D721Med (cell line): ENCODE measurements around the gene RHD.
"Not testable (repeated sequence)": the region's sequence is repeated elsewhere in the genome, so short reads cannot be mapped to it uniquely, and the experiment has no call there.

ENCODE experiments used
- DNase-seq: peaks from one replicate; pipeline ENCODE4 v3.0.0; 2011; ENCODE audit warnings: low spot score; ENCODE audit not compliant: insufficient read length
- FAIRE-seq: peaks from 2 replicates; lab custom pipeline; 2011; peaks lifted over from hg19 to GRCh38; lab: Jason Lieb, UNC
- TF ChIP-seq, protein P1 (sequence below): IDR thresholded peaks from 2 replicates; pipeline ENCODE4 v1.5.1; 2012; ENCODE audit warnings: mild to moderate bottlenecking, control low read depth; ENCODE audit not compliant: insufficient read depth; ENCODE audit errors: missing control alignments

Gene RHD

DNA sequence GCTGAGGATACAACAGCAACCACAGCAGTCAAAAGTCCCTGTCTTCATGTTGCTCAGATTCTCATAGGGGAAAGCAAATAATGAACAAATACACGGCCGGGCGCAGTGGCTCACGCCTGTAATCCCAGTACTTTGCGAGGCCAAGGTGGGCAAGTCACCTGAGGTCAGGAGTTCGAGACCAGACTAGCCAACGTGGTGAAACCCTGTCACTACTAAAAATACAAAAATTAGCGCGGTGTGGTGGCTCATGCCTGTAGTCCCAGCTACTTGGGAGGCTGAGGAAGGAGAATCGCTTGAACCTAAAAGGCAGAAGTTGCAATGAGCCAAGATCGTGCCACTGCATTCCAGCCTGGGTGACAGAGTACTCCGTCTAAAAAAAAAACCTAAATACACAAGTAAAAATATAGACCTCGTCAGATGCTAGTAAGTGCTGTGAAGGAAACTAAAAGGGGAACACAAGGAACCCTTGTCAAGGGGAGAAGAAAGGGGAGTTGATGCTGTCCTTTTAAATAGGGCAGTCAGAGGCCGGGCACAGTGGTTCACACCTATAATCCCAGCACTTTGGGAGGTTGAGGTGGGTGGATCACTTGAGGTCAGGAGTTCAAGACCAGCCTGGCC is 4.1 kb upstream of the RHD start:
- FAIRE-seq, DNase-seq: not testable (repeated sequence)

DNA sequence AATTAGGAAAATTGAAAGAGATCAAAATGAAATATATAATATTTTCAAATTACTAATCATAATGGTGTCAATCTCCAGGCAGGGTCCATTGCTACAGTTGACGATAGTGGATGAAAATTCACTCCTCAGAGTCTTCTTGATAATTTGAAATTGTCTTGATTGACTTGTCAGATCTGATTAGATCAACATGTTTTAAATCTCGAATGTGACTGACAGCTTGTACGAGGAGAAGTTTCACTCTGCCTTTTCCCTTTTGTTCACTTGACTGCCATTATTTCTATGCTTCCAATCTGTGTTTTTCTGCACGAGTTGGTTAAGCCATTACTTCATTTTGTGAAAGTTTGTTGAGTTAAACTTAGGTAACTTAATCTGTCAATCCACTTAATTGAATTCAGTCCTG is 3.3 kb downstream of the RHD start:
- DNase-seq, FAIRE-seq: not testable (repeated sequence)

DNA sequence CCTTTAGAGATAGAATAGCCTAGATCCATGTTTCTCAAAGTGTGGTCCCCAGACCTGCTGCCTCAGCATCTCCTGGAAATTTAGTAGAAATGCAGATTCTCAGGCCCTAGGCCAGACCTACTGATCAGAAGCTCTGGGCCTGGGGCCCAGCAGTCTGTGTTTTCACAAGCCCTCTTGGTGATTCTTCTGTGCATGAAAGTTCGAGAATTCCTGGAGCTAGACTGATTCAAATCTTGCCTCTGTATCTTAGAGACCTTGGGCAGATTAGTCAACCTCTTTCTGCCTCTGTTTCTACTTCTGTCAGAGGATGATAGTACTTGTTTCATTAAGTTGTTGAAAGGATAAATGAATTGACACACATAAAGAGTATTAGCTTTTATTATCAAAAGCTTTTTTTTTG is 5.0 kb downstream of the RHD start:
- not testable (repeated sequence) for FAIRE-seq, DNase-seq

DNA sequence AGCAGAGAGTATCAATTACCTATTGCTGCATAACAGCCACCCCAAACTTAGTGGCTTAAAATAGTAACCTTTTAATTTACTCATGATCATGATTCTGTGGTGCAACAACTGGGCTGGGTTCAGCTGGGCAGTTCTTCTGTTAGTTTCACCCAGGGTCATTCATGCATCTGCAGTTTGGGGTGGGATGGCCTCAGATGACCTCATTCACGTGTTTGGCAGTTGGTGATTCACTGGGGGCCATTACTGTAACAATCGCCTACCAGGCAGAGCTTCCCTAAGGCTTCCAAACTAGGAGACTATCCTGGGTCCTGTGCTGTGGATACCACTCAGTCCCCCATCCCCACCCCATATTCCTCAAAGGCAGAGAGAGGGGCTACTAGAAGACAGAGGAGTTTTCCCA is 6.0 kb downstream of the RHD start:
- DNase-seq, FAIRE-seq: not testable (repeated sequence)

DNA sequence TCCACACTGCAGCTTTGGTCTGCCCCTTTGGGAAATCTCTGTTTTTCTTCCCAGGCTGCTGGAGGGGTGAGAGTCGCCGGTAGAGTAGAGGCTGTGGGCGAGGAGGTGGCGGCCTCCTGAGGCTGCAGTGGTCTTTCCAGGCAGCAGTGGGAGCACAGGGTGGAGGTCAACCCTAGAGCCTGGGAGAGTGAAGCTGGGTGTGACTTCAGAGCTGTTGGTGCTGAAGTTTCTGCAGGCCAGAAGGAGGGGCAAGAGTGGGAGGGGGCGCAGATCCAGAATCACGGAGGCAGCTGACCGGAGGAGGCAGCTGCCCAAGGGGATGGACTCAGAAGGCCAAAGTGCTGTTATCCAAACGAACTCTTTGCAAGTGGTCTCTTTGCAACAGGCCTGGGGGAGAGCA is 6.5 kb downstream of the RHD start:
- not testable (repeated sequence) for FAIRE-seq

DNA sequence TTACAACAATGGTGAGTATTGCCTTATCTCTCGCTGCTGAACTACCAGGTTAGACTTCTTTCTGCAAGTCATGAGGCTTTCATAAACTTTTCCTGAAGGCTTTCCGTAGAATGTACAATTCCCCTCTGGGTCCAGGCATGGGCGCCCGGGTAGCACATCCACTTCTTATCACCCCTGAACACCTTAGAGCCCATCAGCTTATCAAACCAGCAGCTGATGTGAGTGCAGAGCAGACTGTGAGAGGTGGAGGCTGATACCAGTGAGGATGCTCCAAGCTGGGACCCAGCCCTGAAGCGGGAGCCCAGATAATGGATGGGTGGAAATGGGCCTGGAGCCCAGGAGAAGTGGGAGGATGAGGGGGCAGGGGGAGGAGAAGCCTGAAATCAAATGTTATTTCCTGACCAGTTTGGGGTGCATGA is 7.4 kb downstream of the RHD start:
- FAIRE-seq, DNase-seq: not testable (repeated sequence)

More for the DNA sequence above, 6.5 kb downstream of the RHD start:
- not testable (repeated sequence) for DNase-seq

DNA sequence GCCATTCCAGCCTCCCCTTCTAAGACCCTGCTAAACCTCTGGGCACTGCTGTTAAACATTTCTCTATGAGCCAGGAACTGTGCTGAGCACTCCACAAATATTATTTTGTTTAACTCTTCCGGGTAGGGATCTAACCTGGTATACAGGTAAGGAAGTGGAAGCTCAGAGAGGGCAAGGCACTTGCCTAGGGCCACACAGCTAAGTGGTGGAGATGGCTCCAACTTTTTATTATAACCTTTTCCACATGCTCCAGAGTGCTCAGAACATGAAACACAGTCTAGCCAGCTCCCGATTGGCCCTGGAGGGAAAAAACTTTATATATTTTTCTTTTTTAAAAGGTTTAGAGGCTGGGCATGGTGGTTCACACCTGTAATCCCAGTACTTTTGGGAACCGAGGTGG is 13.6 kb downstream of the RHD start:
- not testable (repeated sequence) for DNase-seq, FAIRE-seq

DNA sequence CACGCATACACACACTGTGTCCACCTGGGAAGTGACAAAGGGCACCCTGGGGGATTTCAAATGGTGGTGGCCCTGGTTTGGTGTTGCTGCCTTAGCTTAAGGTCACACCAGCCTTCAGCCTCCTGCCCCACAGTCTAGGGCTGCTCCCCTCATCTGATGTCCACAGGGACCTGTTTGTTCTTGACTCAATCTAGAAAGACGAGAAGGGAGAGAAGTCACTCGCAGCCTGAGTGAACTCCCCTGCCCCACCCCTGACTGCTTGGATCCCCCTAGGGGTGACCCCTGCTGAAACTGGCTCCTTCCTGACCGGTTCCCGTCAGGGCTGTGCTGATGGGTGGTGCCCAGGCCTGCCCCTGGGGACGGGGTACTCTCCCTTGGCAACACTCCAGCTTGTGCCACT is 14.9 kb downstream of the RHD start:
- not testable (repeated sequence) for FAIRE-seq, DNase-seq

DNA sequence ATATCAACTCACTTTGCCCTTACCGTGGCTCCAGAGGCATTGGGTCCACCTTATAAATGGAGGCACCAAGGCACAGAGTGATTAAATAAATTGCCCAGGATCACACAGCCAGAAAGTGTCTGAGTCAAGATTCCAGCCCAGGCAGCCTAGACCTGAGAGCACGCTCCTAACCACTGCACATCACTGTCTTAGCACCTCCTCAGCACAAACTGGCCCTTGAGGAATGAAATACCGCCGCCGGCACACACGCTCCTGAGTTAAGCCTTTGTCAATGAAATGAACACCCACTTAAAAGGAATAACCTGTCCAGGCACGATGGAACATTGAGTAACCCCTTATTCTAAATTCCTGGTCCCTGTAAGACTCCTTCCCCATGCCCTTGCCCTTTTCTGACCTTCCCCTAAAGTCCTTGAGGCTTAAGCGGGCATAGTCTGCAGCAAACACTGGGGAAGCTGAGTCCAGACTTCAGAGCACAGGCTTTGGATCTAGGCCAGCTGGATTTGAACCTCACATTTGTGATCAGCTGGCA is 16.3 kb downstream of the RHD start:
- not testable (repeated sequence) for DNase-seq, FAIRE-seq

DNA sequence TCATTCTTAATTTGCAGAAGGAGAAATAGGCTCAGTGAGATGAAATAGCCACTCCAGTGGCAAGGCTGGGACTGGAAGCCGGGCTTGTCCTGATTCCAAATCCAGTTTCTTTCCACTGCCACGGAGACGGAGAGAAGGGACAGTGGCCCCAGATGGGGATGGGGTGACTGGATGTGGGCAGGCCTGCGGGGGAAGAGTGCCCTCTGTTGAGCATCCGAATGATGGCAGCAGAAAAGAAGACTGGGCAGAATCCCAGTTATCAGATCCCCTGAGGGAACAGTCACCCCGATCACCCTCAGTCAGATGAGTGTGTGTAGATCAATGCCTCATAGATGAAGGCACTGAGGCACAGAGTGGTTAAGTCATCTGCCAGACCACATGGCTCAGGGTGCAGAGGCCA is 17.7 kb downstream of the RHD start:
- not testable (repeated sequence) for FAIRE-seq, DNase-seq
- TF ChIP-seq, protein P1, sequence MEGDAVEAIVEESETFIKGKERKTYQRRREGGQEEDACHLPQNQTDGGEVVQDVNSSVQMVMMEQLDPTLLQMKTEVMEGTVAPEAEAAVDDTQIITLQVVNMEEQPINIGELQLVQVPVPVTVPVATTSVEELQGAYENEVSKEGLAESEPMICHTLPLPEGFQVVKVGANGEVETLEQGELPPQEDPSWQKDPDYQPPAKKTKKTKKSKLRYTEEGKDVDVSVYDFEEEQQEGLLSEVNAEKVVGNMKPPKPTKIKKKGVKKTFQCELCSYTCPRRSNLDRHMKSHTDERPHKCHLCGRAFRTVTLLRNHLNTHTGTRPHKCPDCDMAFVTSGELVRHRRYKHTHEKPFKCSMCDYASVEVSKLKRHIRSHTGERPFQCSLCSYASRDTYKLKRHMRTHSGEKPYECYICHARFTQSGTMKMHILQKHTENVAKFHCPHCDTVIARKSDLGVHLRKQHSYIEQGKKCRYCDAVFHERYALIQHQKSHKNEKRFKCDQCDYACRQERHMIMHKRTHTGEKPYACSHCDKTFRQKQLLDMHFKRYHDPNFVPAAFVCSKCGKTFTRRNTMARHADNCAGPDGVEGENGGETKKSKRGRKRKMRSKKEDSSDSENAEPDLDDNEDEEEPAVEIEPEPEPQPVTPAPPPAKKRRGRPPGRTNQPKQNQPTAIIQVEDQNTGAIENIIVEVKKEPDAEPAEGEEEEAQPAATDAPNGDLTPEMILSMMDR = peak; percentile 8

DNA sequence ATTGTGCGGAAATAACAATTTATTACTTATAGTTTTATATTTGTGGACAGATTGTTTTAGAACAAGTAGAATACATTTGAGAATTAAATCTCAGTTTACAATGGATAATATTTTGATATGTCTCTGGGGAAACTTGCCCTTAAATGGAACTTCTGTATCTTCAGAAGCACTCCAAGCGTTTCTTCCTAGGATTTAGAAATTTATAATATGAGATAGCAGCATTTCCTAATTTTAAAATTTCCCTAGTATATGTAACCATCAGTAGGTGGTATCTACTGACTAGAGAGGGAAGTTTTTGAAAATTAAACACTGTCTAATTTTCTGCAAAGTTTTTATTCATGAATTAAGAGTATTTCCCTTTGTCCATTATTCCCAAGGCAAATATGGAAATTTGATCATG is 21.1 kb downstream of the RHD start:
- not testable (repeated sequence) for FAIRE-seq, DNase-seq

DNA sequence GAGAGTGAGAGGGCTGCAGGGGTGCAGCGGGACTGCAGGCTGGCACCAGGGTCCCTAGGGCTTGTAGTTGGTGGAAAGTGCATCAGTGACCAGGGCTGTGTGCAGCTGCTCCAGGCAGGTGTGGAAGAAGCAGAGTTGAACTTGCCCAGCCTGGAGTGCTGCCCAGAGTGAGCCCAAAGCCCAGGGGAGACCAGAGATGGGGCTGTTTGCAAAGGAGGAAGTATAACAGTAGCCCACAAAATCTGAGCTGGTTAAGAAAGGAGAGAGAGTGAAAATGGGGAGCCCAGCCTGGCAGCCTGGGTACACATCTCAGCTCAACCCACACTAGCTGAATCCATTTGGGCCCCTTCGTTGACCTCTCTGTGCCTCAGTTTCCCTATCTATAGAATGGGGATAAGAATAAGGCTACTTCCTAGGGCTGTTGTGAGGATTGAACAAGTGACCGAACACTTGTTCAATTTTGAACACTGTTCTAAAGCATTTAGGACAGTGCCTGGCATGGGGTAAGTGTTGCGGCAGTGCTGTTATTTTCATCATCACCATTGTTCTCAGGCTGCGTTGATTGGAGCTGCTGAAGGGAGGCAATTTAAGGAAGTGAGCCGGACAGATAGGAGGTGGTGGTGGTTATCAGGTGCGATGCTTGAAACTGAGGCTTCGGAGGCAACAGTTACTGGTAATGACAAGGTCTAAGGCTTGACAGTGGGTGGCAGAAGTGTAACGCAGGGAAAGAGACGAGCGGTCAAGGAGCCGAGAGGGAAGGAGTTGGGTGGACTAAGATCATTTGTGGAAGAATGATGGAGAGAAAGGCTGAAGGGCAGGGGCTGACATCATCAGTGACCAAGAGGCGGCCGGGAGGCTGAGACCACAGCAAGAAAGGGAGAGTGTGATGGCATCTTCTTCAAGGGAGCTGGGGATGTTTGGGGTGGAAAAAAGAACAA is 22.8 kb downstream of the RHD start:
- DNase-seq, FAIRE-seq: not testable (repeated sequence)

DNA sequence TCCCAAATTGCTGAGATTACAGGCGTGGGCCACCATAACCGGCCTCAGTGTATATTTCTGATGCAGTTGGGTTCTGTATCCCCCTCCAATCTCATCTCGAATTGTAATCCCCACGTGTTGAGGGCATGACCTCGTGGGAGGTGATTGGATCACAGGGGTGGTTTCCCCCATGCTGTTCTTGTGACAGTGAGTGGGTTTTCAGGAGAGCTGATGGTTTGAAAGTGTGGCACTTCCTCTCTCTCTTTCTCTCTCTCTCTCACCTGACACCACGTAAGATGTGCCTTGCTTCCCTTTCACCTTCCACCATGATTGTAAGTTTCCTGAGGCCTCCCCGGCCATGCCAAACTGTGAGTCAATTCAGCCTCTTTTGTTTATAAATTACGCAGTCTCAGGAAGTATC is 24.2 kb downstream of the RHD start:
- FAIRE-seq, DNase-seq: not testable (repeated sequence)

DNA sequence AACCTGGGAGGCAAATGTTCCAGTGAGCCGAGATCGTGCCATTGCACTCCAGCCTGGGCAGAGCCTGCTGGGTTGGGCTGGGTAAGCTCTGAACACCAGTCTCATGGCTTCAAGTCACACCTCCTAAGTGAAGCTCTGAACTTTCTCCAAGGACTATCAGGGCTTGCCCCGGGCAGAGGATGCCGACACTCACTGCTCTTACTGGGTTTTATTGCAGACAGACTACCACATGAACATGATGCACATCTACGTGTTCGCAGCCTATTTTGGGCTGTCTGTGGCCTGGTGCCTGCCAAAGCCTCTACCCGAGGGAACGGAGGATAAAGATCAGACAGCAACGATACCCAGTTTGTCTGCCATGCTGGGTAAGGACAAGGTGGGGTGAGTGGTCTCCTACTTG is 28.4 kb downstream of the RHD start:
- not testable (repeated sequence) for DNase-seq, FAIRE-seq

DNA sequence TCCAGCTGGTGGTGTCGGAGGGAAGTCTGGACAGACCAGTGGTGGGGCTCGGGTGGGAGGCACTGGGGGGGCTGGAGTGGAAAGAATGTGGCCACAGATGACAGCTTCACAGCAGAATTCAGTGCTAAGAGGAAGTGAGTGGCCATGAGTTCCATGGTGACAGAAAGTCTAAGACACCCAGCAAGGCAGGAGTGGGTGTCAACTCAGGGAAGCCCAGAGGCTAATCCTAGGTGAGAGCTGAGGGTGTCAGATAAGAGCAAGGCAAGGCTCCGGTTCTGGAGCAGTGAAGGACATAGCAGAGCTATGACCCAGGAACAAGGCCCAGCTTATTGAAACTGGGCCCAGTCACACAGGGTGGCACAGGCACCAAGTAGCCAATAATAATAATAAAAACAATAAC is 30.0 kb downstream of the RHD start:
- FAIRE-seq, DNase-seq: not testable (repeated sequence)

DNA sequence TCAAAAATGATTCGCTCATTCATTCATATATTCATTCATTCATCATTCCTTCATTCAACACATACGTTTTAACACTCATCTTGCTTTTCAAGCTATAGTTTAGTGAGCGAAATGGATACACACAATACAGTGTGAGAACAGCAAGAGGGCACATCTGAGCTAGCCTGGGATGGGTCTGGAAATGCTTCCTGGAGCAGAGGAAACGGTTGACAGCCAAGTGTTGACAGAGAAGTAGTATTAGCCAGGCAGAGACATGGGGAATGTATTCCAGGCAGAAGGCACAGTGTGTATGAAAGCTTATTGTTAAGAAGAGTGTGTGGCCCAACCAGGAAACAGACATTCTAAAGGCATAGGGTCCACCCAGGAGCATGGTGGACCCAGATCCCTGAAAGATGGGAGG is 32.6 kb downstream of the RHD start:
- DNase-seq, FAIRE-seq: not testable (repeated sequence)

DNA sequence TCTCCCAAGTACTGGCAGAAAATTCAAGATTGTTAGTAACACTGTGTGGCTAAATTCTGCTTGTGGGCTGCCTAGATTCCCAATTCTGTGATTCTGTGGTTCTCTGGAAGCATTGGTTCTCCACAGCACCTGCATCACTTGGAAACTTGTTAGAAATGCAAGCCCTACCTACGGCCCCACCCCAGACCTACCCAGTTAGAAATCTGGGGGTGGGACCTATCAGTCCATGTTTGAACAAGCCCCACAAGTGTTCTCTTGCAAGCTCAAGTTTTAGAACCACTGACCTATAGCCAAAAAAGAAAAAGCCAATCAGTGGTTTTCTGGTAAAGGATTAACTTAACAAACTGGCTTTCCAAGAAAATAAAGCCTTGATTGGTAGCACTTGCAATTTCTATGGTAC is 35.9 kb downstream of the RHD start:
- not testable (repeated sequence) for FAIRE-seq, DNase-seq

DNA sequence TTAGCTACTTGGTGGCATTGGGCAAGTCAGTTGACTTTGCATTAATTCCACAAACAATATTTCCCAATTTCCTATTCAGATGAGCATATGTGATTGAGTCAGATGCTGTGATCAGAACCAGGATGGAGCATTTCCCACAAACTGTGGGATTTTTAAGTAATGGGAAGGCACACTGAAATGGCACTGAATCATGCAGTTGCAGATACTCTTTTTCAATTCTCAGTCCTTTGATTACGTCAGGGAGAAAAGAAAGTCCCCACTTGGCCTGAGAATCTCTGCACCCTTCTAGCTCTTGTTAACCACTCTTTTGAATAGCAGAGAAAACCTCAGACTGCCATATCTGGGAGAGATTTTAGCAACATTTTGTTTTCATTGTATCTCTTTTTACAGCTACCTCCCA is 36.8 kb downstream of the RHD start:
- not testable (repeated sequence) for DNase-seq, FAIRE-seq

DNA sequence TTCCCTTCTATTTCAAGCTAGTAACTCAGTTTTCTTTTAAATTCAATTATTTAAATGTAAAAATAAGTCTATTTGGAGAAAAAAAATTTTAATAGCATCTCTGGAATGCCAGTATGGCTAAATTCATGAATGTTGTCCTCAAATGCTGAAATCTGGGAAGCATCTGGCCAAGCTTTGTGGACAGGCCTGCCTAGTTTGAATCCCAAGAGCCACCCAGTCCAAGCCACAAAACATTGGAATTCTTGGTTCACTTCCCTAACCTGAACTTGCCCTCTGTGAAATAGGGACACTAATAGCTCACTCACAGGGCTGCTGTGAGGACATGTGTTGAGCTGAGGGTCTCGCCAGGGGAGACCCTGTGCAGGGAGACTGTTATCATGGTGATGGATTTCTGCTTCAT is 37.2 kb downstream of the RHD start:
- FAIRE-seq, DNase-seq: not testable (repeated sequence)
